Measurements from ENCODE around the gene TANC2.

Gene TANC2

DNA sequence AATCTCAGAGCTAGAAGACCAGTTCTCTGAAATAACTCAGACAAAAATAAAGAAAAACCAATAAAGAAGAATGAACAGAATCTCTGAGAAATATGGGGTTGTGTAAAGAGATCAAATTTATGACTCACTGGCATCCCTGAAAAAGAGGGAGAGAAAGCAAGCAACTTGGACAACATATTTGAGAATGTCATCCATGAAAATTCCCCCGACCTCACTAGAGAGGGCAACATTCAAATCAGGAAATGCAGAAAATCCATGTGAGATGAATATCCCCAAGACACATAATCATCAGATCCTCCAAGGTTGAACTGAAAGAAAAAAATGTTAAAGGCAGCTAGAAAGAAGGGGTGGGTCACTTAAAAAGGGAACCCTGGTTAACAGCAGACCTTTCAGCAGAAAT lies 32.1 kb downstream of the TANC2 start:
- TF ChIP-seq, protein P1, sequence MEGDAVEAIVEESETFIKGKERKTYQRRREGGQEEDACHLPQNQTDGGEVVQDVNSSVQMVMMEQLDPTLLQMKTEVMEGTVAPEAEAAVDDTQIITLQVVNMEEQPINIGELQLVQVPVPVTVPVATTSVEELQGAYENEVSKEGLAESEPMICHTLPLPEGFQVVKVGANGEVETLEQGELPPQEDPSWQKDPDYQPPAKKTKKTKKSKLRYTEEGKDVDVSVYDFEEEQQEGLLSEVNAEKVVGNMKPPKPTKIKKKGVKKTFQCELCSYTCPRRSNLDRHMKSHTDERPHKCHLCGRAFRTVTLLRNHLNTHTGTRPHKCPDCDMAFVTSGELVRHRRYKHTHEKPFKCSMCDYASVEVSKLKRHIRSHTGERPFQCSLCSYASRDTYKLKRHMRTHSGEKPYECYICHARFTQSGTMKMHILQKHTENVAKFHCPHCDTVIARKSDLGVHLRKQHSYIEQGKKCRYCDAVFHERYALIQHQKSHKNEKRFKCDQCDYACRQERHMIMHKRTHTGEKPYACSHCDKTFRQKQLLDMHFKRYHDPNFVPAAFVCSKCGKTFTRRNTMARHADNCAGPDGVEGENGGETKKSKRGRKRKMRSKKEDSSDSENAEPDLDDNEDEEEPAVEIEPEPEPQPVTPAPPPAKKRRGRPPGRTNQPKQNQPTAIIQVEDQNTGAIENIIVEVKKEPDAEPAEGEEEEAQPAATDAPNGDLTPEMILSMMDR (IDR thresholded peaks at IDR 0.05; ENCODE audit: insufficient read depth, low read depth, low read length, missing control alignments), result no peak
- no peak overlapping the region for H3K4me3 ChIP-seq (ENCODE audit: low read depth, low read length)
- DNase-seq (ENCODE audit: low read depth), result no peak

DNA sequence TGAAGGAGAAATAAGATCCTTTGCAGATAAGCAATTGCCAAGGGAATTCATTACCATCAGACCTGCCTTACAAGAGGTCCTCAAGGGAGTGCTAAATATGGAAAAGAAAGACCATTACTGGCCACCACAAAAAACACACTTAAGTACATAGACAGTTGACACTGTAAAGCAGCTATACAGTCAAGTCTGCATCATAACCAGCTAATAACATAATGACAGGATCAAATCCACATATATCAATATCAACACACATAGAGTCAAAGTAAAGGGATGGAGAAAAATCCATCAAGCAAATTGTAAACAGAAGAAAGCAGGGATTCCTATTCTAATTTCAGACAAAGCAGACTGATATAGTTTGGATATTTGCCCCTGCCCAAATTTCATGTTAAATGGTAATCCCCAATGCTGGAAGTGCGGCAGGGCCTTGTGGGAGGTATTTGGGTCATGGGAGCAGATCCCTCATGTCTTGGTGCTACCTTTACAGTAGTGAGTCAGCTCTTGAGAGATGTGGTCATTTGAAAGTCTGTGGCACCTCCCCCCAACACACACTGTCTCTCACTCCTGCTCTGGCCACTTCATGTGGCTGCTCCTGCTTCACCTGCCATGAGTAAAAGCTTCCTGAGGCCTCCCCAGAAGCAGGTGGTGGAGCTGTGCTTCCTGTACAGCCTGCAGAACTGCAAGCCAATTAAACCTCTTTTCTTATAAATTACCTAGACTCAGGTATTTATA lies 32.8 kb downstream of the TANC2 start:
- H3K4me3 ChIP-seq (ENCODE audit: low read depth, low read length), result no peak overlapping the region
- DNase-seq (ENCODE audit: low read depth), result no peak
- TF ChIP-seq, protein P1 (IDR thresholded peaks at IDR 0.05; ENCODE audit: insufficient read depth, low read depth, low read length, missing control alignments), result no peak

DNA sequence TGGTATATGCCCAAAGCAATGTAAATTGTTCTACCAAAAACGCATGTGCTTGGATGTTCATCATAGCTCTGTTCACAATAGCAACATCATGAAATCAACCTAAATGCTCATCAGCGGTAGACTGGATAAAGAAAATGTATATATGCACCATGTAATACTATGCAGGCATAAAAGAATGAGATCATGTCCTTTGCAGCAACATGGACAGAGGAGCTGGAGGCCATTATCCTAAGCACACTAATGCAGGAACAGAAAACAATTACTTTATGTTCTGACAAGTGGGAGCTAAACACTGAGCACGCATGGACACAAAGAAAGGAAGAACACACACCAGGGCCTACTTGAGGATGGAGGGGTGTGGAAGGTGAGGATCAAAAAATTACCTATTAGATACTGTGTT lies 33.7 kb downstream of the TANC2 start:
- DNase-seq (ENCODE audit: low read depth), result no peak
- no peak overlapping the region for H3K4me3 ChIP-seq (ENCODE audit: low read depth, low read length)
- TF ChIP-seq, protein P1 (IDR thresholded peaks at IDR 0.05; ENCODE audit: insufficient read depth, low read depth, low read length, missing control alignments), result no peak

DNA sequence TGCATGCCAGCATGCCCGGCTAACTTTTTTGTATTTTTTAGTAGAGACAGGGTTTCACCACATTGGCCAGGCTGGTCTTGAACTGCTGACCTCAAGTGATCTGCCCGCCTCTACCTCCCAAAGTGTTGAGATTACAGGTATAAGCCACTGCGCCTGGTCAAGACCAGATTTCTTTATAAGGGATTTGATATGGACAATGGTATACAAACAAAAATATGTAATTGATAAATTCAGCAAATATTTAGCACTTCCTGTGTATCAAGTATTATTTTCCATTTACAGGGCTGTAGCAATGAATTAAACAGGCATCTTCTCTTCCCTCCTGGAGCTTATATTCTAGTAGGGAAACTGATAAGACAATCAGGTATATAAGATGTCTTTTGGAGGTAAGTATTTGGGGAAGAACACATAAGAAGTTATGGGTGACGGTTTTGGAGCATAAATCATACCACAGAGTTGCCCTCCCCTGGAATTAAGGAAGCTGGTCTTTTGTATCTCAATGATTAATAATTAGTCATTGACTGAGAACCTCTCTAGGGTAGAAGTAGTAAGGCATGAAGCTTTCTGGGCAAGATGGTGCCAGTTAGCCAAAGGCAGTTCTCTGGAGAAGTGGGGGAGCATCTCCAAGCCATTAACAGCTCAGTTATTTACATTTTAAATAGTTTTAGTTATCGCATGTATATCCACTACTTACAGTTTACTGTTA lies 35.8 kb downstream of the TANC2 start:
- no peak for DNase-seq (ENCODE audit: low read depth)
- TF ChIP-seq, protein P1 (IDR thresholded peaks at IDR 0.05; ENCODE audit: insufficient read depth, low read depth, low read length, missing control alignments), result no peak
- H3K4me3 ChIP-seq (ENCODE audit: low read depth, low read length), result no peak overlapping the region

DNA sequence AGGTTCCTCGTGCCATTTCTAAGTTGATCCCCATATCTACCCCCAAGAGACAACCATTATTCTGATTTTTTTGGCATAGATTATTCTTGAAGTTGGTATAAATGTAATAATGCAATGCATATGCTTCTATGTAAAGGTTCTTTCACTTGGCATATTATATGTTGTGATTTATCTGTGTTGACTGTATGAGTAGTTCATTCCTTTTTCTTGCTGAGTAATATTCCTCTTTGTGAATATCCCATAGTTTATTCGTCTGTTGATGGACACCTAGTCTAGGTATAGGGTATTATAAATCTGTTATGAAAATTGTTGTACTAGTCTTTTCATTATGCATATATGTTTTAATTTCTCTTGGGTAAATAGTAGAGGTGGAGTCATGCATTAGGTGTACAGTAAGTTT lies 36.6 kb downstream of the TANC2 start:
- DNase-seq (ENCODE audit: low read depth), result no peak
- TF ChIP-seq, protein P1 (IDR thresholded peaks at IDR 0.05; ENCODE audit: insufficient read depth, low read depth, low read length, missing control alignments), result no peak
- H3K4me3 ChIP-seq (ENCODE audit: low read depth, low read length), result no peak overlapping the region

DNA sequence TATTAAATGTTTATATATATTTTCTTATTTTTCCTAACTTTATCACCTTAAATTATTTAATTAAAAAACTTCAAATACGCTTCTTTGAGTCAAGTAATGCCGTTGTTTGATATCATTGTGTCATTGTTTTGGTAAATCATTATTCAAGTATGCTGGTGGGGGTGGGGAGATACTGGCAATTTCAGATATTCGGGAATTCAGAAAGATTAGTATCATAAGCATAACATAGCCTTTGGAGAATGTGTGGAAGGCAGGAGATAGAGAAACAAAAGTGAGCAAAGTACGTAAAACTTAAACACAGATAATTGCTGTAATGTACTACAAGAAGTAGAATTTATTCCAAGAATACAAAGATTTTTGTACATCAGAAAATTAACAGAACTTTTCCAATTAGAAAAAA lies 49.8 kb downstream of the TANC2 start:
- no peak overlapping the region for H3K4me3 ChIP-seq (ENCODE audit: low read depth, low read length)
- TF ChIP-seq, protein P1 (IDR thresholded peaks at IDR 0.05; ENCODE audit: insufficient read depth, low read depth, low read length, missing control alignments), result no peak
- no peak for DNase-seq (ENCODE audit: low read depth)

Measured in GM12865 (cell line).